ENCODE data around the gene SEL1L3.
A peak's percentile ranks its signal among the peaks of the same experiment; 100 is the strongest.

Gene SEL1L3

DNA sequence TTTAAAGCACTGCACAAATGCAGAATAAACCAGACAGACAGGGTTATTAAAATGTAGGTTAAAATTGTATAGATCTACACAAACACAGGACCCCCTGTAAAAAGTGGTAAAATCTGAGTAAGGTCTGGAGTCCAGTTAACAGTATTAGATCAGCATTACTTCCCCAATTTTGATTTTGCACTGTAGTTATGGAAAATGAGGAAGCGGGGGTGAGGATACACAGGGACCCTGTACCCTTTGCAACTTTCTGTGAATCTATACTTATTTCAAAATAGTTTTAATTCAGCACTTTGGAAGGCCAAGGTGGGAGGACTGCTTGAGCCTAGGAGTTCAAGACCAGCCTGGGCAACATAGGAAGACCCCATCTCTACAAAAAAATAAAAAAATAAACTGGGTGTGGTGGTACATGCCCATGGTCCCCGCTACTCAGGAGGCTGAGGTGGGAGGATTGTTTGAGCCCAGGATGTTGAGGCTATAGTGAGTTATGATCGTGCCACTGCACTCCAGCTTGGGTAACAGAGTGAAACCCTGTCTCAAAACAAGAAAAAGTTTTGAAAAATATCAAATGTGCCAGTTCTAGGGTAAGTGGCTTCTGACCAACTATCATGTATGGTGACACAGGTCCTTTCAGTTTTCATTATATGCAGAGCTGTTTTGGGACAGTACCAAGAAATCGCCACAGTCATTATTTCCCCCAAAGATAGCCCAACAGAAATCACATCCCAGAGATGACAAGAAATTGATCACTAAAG, 17.7 kb downstream of the SEL1L3 start:
- Histone ChIP-seq H3K9me3 (ENCODE audit: control insufficient read depth in 1 of 2, low read length in 2 of 2) (peaks cover 0 to 3% of the 10 kb centered on the region in 2 donors), H3K4me1 (ENCODE audit: control insufficient read depth in 1 of 2, insufficient read depth in 2 of 2, low read length in 2 of 2) (peaks cover 0 to 15% of the 10 kb centered on the region in 2 donors), H3K27me3 (ENCODE audit: low read depth, low read length) (no peaks in the 10 kb centered on the region), H3K36me3 (ENCODE audit: control insufficient read depth in 1 of 2, insufficient read depth in 2 of 2, low read length in 2 of 2) (no peaks in the 10 kb centered on the region), H3K27ac (ENCODE audit: low read length) (no peak overlapping the region), H3K4me3 (ENCODE audit: low read depth in 1 of 2, low read length in 2 of 2) (no peak overlapping the region)

DNA sequence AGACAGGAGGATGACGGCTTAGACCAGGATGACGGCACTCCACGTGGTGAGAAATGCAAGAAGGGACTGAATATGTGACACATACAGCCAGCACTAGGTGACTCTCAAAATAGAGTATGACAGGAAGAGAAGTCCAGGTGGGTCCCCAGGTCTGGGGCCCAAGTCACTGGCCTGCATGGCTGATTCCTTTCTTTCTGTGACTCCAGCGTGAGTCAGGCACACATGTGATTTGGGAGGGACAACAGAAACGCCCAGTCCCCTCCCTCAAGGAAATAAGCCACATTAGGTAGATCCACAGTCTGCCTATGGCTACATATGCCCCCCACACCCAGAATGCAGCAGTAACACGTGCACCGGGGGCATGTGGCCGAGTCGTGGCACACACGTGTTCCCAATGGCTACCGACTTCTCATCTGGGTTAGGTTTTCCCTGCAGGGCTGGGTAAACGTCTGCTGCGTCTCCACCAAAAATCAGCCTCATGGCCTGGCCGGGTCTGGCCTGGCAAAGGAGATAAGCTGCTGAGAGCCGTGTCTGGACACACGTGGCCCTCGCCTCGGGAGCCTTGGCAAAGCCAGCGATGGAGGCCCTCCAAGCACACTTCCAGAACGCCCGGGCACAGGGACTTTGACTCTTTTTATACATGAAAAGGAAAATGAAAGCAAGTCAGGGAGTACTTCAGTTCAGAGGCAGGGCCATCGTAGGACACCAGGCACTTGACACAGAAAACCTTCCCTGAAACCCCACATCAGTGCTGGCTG, 19.3 kb downstream of the SEL1L3 start:
- peaks cover 0 to 3% of the 10 kb centered on the region in 2 donors for H3K9me3 ChIP-seq (ENCODE audit: control insufficient read depth in 1 of 2, low read length in 2 of 2)
- H3K27ac ChIP-seq (ENCODE audit: low read length): peak overlapping the region; percentile 71
- H3K27me3 ChIP-seq (ENCODE audit: low read depth, low read length): no peaks in the 10 kb centered on the region
- H3K4me1 ChIP-seq (ENCODE audit: control insufficient read depth in 1 of 2, insufficient read depth in 2 of 2, low read length in 2 of 2): peaks cover 0 to 15% of the 10 kb centered on the region in 2 donors
- peak overlapping the region; percentile 9 to 35 for H3K4me3 ChIP-seq (ENCODE audit: low read depth in 1 of 2, low read length in 2 of 2)
- H3K36me3 ChIP-seq (ENCODE audit: control insufficient read depth in 1 of 2, insufficient read depth in 2 of 2, low read length in 2 of 2): no peaks in the 10 kb centered on the region

GRCh38 chr4:25842229-25842845, 20.5 kb downstream of the SEL1L3 start:
- peaks cover 0 to 3% of the 10 kb centered on the region in 2 donors for H3K9me3 ChIP-seq (ENCODE audit: control insufficient read depth in 1 of 2, low read length in 2 of 2)
- no peaks in the 10 kb centered on the region for H3K27me3 ChIP-seq (ENCODE audit: low read depth, low read length)
- peaks cover 0 to 15% of the 10 kb centered on the region in 2 donors for H3K4me1 ChIP-seq (ENCODE audit: control insufficient read depth in 1 of 2, insufficient read depth in 2 of 2, low read length in 2 of 2)
- H3K27ac ChIP-seq (ENCODE audit: low read length): no peak overlapping the region
- no peaks in the 10 kb centered on the region for H3K36me3 ChIP-seq (ENCODE audit: control insufficient read depth in 1 of 2, insufficient read depth in 2 of 2, low read length in 2 of 2)
- no peak overlapping the region for H3K4me3 ChIP-seq (ENCODE audit: low read depth in 1 of 2, low read length in 2 of 2)

DNA sequence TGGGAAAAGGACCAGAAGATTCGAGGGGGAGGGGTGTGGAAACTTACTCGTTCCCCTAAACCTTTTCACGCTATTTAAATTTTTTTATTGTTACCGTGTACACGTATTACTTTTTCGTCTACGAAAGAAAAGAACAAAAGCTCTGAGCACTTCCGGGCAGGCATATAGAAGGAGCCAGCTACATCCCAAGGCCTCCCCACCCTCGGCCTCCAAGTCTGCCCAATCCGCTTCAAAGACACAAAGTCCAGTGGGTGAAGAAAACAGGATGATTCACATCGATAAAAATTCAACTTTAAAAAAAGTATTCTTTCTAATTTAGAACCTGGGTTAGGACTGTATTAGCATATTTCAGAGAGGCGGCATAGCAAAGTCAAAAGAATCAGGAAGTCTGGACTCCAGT, 23.1 kb downstream of the SEL1L3 start:
- Histone ChIP-seq H3K36me3 (ENCODE audit: control insufficient read depth in 1 of 2, insufficient read depth in 2 of 2, low read length in 2 of 2) (no peaks in the 10 kb centered on the region), H3K4me1 (ENCODE audit: control insufficient read depth in 1 of 2, insufficient read depth in 2 of 2, low read length in 2 of 2) (peaks cover 0 to 15% of the 10 kb centered on the region in 2 donors), H3K4me3 (ENCODE audit: low read depth in 1 of 2, low read length in 2 of 2) (no peak overlapping the region), H3K27me3 (ENCODE audit: low read depth, low read length) (no peaks in the 10 kb centered on the region), H3K27ac (ENCODE audit: low read length) (no peak overlapping the region), H3K9me3 (ENCODE audit: control insufficient read depth in 1 of 2, low read length in 2 of 2) (peaks cover 0 to 3% of the 10 kb centered on the region in 2 donors)

- Histone ChIP-seq H3K4me3 (ENCODE audit: low read depth in 1 of 2, low read length in 2 of 2) (no peak overlapping the region), H3K27me3 (ENCODE audit: low read depth, low read length) (no peaks in the 10 kb centered on the region), H3K36me3 (ENCODE audit: control insufficient read depth in 1 of 2, insufficient read depth in 2 of 2, low read length in 2 of 2) (no peaks in the 10 kb centered on the region), H3K27ac (ENCODE audit: low read length) (no peak overlapping the region), H3K4me1 (ENCODE audit: control insufficient read depth in 1 of 2, insufficient read depth in 2 of 2, low read length in 2 of 2) (peaks cover 0 to 12% of the 10 kb centered on the region in 2 donors), H3K9me3 (ENCODE audit: control insufficient read depth in 1 of 2, low read length in 2 of 2) (peaks cover 0 to 3% of the 10 kb centered on the region in 2 donors)
Measured at GRCh38 chr4:25839233-25839632, 23.6 kb downstream of the SEL1L3 start.

DNA sequence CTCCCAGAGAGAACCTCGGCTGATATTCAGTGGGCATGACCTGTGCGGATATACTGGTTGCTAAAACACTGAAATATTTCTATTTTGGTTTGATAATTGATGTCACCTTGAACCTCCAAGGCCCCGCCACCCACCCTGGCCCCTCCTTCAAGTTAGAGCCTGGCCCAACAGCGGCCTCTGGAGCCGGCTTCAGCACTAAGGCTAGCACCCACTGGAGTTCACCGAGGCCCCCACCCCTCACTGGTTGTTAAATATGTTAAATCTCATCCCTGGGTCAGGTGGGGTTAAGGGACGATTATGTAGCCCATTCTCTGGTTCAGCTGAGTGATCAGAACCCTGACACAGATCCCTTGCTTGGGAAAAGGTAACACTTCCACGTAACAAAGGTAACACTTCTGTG, 24.3 kb downstream of the SEL1L3 start:
- Histone ChIP-seq H3K4me3 (ENCODE audit: low read depth in 1 of 2, low read length in 2 of 2) (no peak overlapping the region), H3K27me3 (ENCODE audit: low read depth, low read length) (no peaks in the 10 kb centered on the region), H3K9me3 (ENCODE audit: control insufficient read depth in 1 of 2, low read length in 2 of 2) (peaks cover 0 to 3% of the 10 kb centered on the region in 2 donors), H3K4me1 (ENCODE audit: control insufficient read depth in 1 of 2, insufficient read depth in 2 of 2, low read length in 2 of 2) (peaks cover 0 to 6% of the 10 kb centered on the region in 2 donors), H3K27ac (ENCODE audit: low read length) (no peak overlapping the region), H3K36me3 (ENCODE audit: control insufficient read depth in 1 of 2, insufficient read depth in 2 of 2, low read length in 2 of 2) (no peaks in the 10 kb centered on the region)

DNA sequence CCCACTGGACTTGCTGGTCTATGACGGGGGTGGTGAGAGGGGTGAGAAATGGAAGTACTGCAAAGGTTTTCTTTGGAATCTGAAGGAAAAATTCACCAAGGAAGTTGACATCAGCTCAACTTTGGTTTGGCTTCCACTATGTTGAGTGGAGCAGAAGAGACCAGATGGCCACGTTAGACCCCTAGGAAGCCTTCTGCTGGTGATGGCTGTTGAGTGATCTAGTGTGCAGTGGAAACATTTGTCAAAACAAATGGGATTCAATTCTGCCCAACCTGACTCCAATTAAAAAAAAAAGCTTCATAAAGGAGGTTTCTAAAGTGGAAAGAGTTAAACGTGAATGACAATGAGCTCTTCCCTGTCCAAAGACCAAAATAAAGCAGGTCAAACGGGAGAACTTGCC, 25.7 kb downstream of the SEL1L3 start:
- peaks cover 0 to 3% of the 10 kb centered on the region in 2 donors for H3K9me3 ChIP-seq (ENCODE audit: control insufficient read depth in 1 of 2, low read length in 2 of 2)
- H3K4me3 ChIP-seq (ENCODE audit: low read depth in 1 of 2, low read length in 2 of 2): no peak overlapping the region
- no peaks in the 10 kb centered on the region for H3K27me3 ChIP-seq (ENCODE audit: low read depth, low read length)
- no peaks in the 10 kb centered on the region for H3K4me1 ChIP-seq (ENCODE audit: control insufficient read depth in 1 of 2, insufficient read depth in 2 of 2, low read length in 2 of 2)
- H3K27ac ChIP-seq (ENCODE audit: low read length): no peak overlapping the region
- H3K36me3 ChIP-seq (ENCODE audit: control insufficient read depth in 1 of 2, insufficient read depth in 2 of 2, low read length in 2 of 2): no peaks in the 10 kb centered on the region

DNA sequence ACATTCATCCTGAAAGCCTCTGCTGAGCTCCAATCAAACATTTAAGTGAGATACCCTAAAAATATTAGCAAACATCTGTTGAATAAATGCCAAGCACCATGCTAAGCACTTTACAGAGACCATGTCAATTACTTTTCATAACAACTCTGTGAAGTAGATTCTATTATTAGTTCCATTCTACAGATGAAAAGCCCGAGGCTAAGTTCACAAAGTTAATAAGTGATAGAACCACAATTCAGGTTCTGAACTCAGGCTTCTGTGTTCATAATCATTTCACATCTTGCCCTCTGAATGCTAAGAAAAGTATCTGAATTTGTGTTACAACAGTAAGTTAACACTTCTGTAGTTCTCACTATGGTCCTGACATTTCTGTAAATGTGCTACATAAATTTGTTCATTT, 27.4 kb downstream of the SEL1L3 start:
- Histone ChIP-seq H3K27me3 (ENCODE audit: low read depth, low read length) (no peaks in the 10 kb centered on the region), H3K27ac (ENCODE audit: low read length) (no peak overlapping the region), H3K36me3 (ENCODE audit: control insufficient read depth in 1 of 2, insufficient read depth in 2 of 2, low read length in 2 of 2) (no peaks in the 10 kb centered on the region), H3K4me1 (ENCODE audit: control insufficient read depth in 1 of 2, insufficient read depth in 2 of 2, low read length in 2 of 2) (no peaks in the 10 kb centered on the region), H3K4me3 (ENCODE audit: low read depth in 1 of 2, low read length in 2 of 2) (no peak overlapping the region), H3K9me3 (ENCODE audit: control insufficient read depth in 1 of 2, low read length in 2 of 2) (no peaks in the 10 kb centered on the region)

- Histone ChIP-seq H3K36me3 (ENCODE audit: control insufficient read depth in 1 of 2, insufficient read depth in 2 of 2, low read length in 2 of 2) (no peaks in the 10 kb centered on the region), H3K4me3 (ENCODE audit: low read depth in 1 of 2, low read length in 2 of 2) (no peak overlapping the region), H3K4me1 (ENCODE audit: control insufficient read depth in 1 of 2, insufficient read depth in 2 of 2, low read length in 2 of 2) (no peaks in the 10 kb centered on the region), H3K9me3 (ENCODE audit: control insufficient read depth in 1 of 2, low read length in 2 of 2) (no peaks in the 10 kb centered on the region), H3K27ac (ENCODE audit: low read length) (no peak overlapping the region), H3K27me3 (ENCODE audit: low read depth, low read length) (no peaks in the 10 kb centered on the region)
Measured at GRCh38 chr4:25834411-25835107, 28.2 kb downstream of the SEL1L3 start.

GRCh38 chr4:25830548-25830947, 32.2 kb downstream of the SEL1L3 start:
- Histone ChIP-seq H3K27me3 (ENCODE audit: low read depth, low read length) (no peaks in the 10 kb centered on the region), H3K9me3 (ENCODE audit: control insufficient read depth in 1 of 2, low read length in 2 of 2) (no peaks in the 10 kb centered on the region), H3K27ac (ENCODE audit: low read length) (no peak overlapping the region), H3K4me1 (ENCODE audit: control insufficient read depth in 1 of 2, insufficient read depth in 2 of 2, low read length in 2 of 2) (no peaks in the 10 kb centered on the region), H3K4me3 (ENCODE audit: low read depth in 1 of 2, low read length in 2 of 2) (no peak overlapping the region), H3K36me3 (ENCODE audit: control insufficient read depth in 1 of 2, insufficient read depth in 2 of 2, low read length in 2 of 2) (no peaks in the 10 kb centered on the region)

DNA sequence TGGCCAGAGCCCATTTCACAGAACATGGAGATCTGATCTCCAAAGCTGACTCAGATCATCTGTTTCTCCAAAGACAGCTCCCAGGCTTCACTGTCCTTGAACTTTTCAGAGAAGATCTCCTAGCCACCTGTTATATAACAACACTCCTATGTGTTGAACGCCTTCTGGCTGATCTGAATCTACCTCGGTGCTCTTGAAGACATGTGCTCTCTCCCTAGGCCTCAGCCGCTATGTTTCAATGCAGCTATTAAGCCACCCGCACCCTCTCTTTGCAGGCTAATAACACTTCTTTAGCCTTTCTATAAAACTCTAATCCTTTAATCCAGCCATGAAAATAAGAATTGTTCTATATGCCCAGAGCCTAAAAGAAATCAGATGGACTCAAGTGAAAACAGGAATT, 34.9 kb downstream of the SEL1L3 start:
- no peaks in the 10 kb centered on the region for H3K36me3 ChIP-seq (ENCODE audit: control insufficient read depth in 1 of 2, insufficient read depth in 2 of 2, low read length in 2 of 2)
- H3K4me3 ChIP-seq (ENCODE audit: low read depth in 1 of 2, low read length in 2 of 2): no peak overlapping the region
- H3K4me1 ChIP-seq (ENCODE audit: control insufficient read depth in 1 of 2, insufficient read depth in 2 of 2, low read length in 2 of 2): no peaks in the 10 kb centered on the region
- H3K27ac ChIP-seq (ENCODE audit: low read length): no peak overlapping the region
- H3K9me3 ChIP-seq (ENCODE audit: control insufficient read depth in 1 of 2, low read length in 2 of 2): no peaks in the 10 kb centered on the region
- H3K27me3 ChIP-seq (ENCODE audit: low read depth, low read length): no peaks in the 10 kb centered on the region
